ENCODE results near the gene COPG1. TPM values are rescaled to one million over a fixed set of nuclear protein-coding genes. Genes with fewer than 3 reads are reported as not detected.

COPG1 gene
- total and polyA plus RNA-seq, 2 experiments from 2014 or later, result 169 to 185 TPM

DNA sequence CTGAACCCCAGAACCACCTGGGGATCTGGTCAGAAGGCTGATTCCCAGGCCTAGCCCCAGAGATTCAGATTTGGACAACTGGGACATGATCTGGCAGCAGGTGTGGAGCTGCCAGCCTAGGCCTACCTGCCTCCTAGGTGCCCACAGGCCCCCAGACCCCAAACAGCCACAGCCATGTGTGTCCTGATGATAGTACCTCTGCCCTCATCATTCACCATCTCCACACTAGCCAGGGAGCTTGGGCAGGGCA lies 63.9 kb downstream of the COPG1 start:
- peaks cover 21% of the 10 kb centered on the region for H3K79me2 ChIP-seq
- no peaks in the 10 kb centered on the region for H3K9me2 ChIP-seq (replicated peaks; ENCODE audit: insufficient read depth)
- no peak overlapping the region for H2AFZ ChIP-seq
- no peaks in the 10 kb centered on the region for H3K36me3 ChIP-seq (replicated peaks; ENCODE audit: insufficient read depth, low read depth)
- H4K20me1 ChIP-seq (ENCODE audit: insufficient read depth, poor library complexity, severe bottlenecking), result peaks cover 19% of the 10 kb centered on the region
- no peak overlapping the region for H3K27ac ChIP-seq
- DNase-seq (ENCODE audit: low spot score), result no peak
- H3K4me2 ChIP-seq, result no peak overlapping the region
- H3K27me3 ChIP-seq, result no peaks in the 10 kb centered on the region
- no peak overlapping the region for H3K4me3 ChIP-seq
- H3K9me3 ChIP-seq (ENCODE audit: low read depth), result no peaks in the 10 kb centered on the region
- peaks cover 18% of the 10 kb centered on the region for H3K4me1 ChIP-seq (ENCODE audit: insufficient read depth)
- TF ChIP-seq EZH2phosphoT487 (IDR thresholded peaks at IDR 0.05; ENCODE audit: low read depth, severe bottlenecking, unreplicated experiment) (no peak), EZH2 (IDR thresholded peaks at IDR 0.05; ENCODE audit: borderline replicate concordance) (no peak)
- TF ChIP-seq, protein P1, sequence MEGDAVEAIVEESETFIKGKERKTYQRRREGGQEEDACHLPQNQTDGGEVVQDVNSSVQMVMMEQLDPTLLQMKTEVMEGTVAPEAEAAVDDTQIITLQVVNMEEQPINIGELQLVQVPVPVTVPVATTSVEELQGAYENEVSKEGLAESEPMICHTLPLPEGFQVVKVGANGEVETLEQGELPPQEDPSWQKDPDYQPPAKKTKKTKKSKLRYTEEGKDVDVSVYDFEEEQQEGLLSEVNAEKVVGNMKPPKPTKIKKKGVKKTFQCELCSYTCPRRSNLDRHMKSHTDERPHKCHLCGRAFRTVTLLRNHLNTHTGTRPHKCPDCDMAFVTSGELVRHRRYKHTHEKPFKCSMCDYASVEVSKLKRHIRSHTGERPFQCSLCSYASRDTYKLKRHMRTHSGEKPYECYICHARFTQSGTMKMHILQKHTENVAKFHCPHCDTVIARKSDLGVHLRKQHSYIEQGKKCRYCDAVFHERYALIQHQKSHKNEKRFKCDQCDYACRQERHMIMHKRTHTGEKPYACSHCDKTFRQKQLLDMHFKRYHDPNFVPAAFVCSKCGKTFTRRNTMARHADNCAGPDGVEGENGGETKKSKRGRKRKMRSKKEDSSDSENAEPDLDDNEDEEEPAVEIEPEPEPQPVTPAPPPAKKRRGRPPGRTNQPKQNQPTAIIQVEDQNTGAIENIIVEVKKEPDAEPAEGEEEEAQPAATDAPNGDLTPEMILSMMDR (IDR thresholded peaks at IDR 0.05; ENCODE audit: poor library complexity), result no peak

DNA sequence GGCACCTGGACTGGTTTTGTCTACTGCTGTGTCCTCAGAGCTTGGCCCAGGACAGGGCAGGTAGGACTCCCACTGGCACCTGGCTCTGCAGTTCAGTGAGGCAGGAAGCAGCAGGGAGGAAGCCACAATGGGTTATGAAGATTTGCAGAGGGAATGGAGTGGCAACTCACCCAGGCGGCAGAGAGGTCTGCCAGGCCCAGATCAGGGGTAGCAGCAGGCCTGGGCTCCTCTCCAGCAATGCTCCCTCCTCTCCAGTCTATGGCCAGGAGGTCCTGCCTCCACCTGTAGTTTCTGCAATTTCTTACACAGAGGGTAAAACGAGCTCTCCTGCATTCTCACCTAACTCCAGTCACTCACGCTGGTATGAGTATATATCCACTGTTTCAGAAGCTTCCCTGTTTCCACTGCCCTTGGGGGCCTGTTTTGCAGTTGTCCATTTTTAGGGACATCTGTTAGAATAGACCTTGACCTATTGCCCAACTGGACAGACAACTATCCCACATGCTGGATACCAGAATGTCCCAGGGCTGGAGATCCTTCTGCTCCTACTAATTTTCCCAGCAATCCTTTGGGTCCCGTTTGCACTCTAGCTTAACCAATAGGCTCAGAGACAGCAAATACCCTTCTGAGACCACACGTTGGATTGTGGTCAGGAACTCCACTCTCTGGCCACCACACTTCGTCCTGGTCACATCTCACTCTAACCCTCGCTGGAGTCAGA lies 64.4 kb downstream of the COPG1 start:
- Histone ChIP-seq H3K27ac (peak overlapping the region; percentile 71), H3K9me3 (ENCODE audit: low read depth) (no peaks in the 10 kb centered on the region), H3K79me2 (peaks cover 21% of the 10 kb centered on the region), H3K4me3 (peak overlapping the region; percentile 90), H3K9me2 (replicated peaks; ENCODE audit: insufficient read depth) (no peaks in the 10 kb centered on the region), H3K36me3 (replicated peaks; ENCODE audit: insufficient read depth, low read depth) (no peaks in the 10 kb centered on the region), H3K4me2 (peak overlapping the region; percentile 90), H2AFZ (no peak overlapping the region), H3K4me1 (ENCODE audit: insufficient read depth) (peaks cover 18% of the 10 kb centered on the region), H4K20me1 (ENCODE audit: insufficient read depth, poor library complexity, severe bottlenecking) (peaks cover 19% of the 10 kb centered on the region), H3K27me3 (no peaks in the 10 kb centered on the region)
- WGBS (ENCODE audit: low lambda C conversion rate, missing lambda C conversion rate), result 66% methylated on average over 7 of the region's 7 CpGs
- no peak for DNase-seq (ENCODE audit: low spot score)
- no peak for TF ChIP-seq EZH2phosphoT487 (IDR thresholded peaks at IDR 0.05; ENCODE audit: low read depth, severe bottlenecking, unreplicated experiment)

GRCh38 chr3:129314386-129315222 lies 65.2 kb downstream of the COPG1 start:
- no peaks in the 10 kb centered on the region for H3K36me3 ChIP-seq (replicated peaks; ENCODE audit: insufficient read depth, low read depth)
- H3K9me3 ChIP-seq (ENCODE audit: low read depth), result no peaks in the 10 kb centered on the region
- peak overlapping the region; percentile 90 for H3K4me3 ChIP-seq
- H3K79me2 ChIP-seq, result peaks cover 21% of the 10 kb centered on the region
- peaks cover 18% of the 10 kb centered on the region for H3K4me1 ChIP-seq (ENCODE audit: insufficient read depth)
- DNase-seq (ENCODE audit: low spot score), result peak; percentile 93
- H3K27ac ChIP-seq, result peak overlapping the region; percentile 99
- WGBS (ENCODE audit: low lambda C conversion rate, missing lambda C conversion rate), result 4% methylated on average over 53 of the region's 53 CpGs
- peaks cover 19% of the 10 kb centered on the region for H4K20me1 ChIP-seq (ENCODE audit: insufficient read depth, poor library complexity, severe bottlenecking)
- no peaks in the 10 kb centered on the region for H3K9me2 ChIP-seq (replicated peaks; ENCODE audit: insufficient read depth)
- TF ChIP-seq, protein P1 (IDR thresholded peaks at IDR 0.05; ENCODE audit: poor library complexity), result peak; percentile 16
- no peak for TF ChIP-seq EZH2 (IDR thresholded peaks at IDR 0.05; ENCODE audit: borderline replicate concordance)
- H3K4me2 ChIP-seq, result peak overlapping the region; percentile 90
- no peaks in the 10 kb centered on the region for H3K27me3 ChIP-seq
- no peak overlapping the region for H2AFZ ChIP-seq

Measured in hepatocyte (in vitro differentiated cells).